GM23338 (cell line): ENCODE data around the gene CHMP4B. TPM values are rescaled to one million over a fixed set of nuclear protein-coding genes. Genes with fewer than 3 reads are reported as not detected.

Experiments used
- ATAC-seq: fragments of 200-7000 bp; cut with Tn5 transposase; 3 replicates; pipeline ENCODE4 v1.9.1; 2020
- DNase-seq: peaks from one replicate; pipeline ENCODE4 v3.0.0-alpha.2; 2015; ENCODE audit warnings: low spot score
- H2AFZ ChIP-seq: fragments of 200-600 bp; sonication (generic); 2 replicates; pipeline ENCODE4 v1.8.0; 2016; ENCODE audit warnings: antibody characterized with exemption, mild to moderate bottlenecking, moderate library complexity
- H3F3A ChIP-seq: fragments of 200-600 bp; sonication (generic); replicated peaks from 2 replicates; pipeline ENCODE4 v1.8.0; 2017; ENCODE audit warnings: antibody characterized with exemption, mixed run types, low read depth
- H3K27ac ChIP-seq: fragments of 200-600 bp; sonication (generic); 2 replicates; pipeline ENCODE4 v1.6.1; 2016; ENCODE audit warnings: low read depth
- H3K27me3 ChIP-seq: fragments of 200-600 bp; sonication (generic); 2 replicates; pipeline ENCODE4 v1.8.0; 2016; ENCODE audit warnings: mild to moderate bottlenecking, mixed run types, moderate library complexity; ENCODE audit not compliant: insufficient read depth
- H3K36me3 ChIP-seq: fragments of 200-600 bp; sonication (generic); 2 replicates; pipeline ENCODE4 v1.8.0; 2016; ENCODE audit warnings: mild to moderate bottlenecking; ENCODE audit not compliant: insufficient read depth
- H3K4me1 ChIP-seq: fragments of 200-600 bp; sonication (generic); 2 replicates; pipeline ENCODE4 v1.8.0; 2016; ENCODE audit warnings: mild to moderate bottlenecking, moderate library complexity; ENCODE audit not compliant: insufficient read depth
- H3K4me2 ChIP-seq: fragments of 200-600 bp; sonication (generic); 2 replicates; pipeline ENCODE4 v1.7.1; 2017; ENCODE audit warnings: mixed run types
- H3K4me3 ChIP-seq: fragments of 200-600 bp; sonication (generic); 2 replicates; pipeline ENCODE4 v1.6.1; 2016; ENCODE audit warnings: mixed run types
- H3K79me2 ChIP-seq: fragments of 200-600 bp; sonication (generic); replicated peaks from 2 replicates; pipeline ENCODE4 v1.8.0; 2017; ENCODE audit warnings: mild to moderate bottlenecking; ENCODE audit not compliant: insufficient read depth
- H3K9me2 ChIP-seq: fragments of 200-600 bp; sonication (generic); 2 replicates; pipeline ENCODE4 v1.8.0; 2017; ENCODE audit not compliant: insufficient read depth
- H4K20me1 ChIP-seq: fragments of 200-600 bp; sonication (generic); replicated peaks from 2 replicates; pipeline ENCODE4 v1.8.0; 2017; ENCODE audit warnings: mild to moderate bottlenecking; ENCODE audit not compliant: insufficient read depth
- H3K27ac Mint-ChIP-seq: 2 replicates; pipeline ENCODE4 v1.8.0; 2020; ENCODE audit warnings: inconsistent platforms, mild to moderate bottlenecking, moderate library complexity, mixed read lengths
- H3K27me3 Mint-ChIP-seq: 3 replicates; pipeline ENCODE4 v1.8.0; 2022; ENCODE audit warnings: low read depth, mild to moderate bottlenecking, moderate library complexity, mixed read lengths, inconsistent platforms; ENCODE audit not compliant: insufficient read depth, poor library complexity
- H3K36me3 Mint-ChIP-seq: 3 replicates; pipeline ENCODE4 v1.8.0; 2021; ENCODE audit warnings: low read depth, mild to moderate bottlenecking, inconsistent platforms, moderate library complexity, mixed read lengths
- H3K4me1 Mint-ChIP-seq: 3 replicates; pipeline ENCODE4 v1.8.0; 2020; ENCODE audit warnings: mild to moderate bottlenecking, inconsistent platforms, mixed read lengths
- H3K4me3 Mint-ChIP-seq: 3 replicates; pipeline ENCODE4 v1.8.0; 2021; ENCODE audit warnings: moderate library complexity, mild to moderate bottlenecking, inconsistent platforms, mixed read lengths
- H3K9me3 Mint-ChIP-seq: 3 replicates; pipeline ENCODE4 v1.8.0; 2020; ENCODE audit warnings: moderate library complexity, mild to moderate bottlenecking, inconsistent platforms, mixed read lengths
- CTCF ChIP-seq, 2 experiments: fragments of 200-600 bp in 1 of 2; sonication (generic) in 1 of 2; conservative IDR thresholded peaks; 2 replicates each; pipeline versions ENCODE4 v1.5.1 to v1.6.1; 2016 to 2017; ENCODE audit warnings: antibody characterized with exemption in 2 of 2, low read depth in 2 of 2, mild to moderate bottlenecking in 2 of 2, moderate library complexity in 1 of 2
- ETS1 ChIP-seq: IDR thresholded peaks from 2 replicates; pipeline ENCODE4 v1.6.1; 2016; ENCODE audit warnings: antibody characterized with exemption
- EZH2 ChIP-seq: fragments of 200-600 bp; sonication (generic); IDR thresholded peaks from one replicate; pipeline ENCODE4 v1.8.0; 2017; ENCODE audit warnings: antibody characterized with exemption, mild to moderate bottlenecking, low read depth; ENCODE audit not compliant: unreplicated experiment
- EZH2phosphoT487 ChIP-seq: fragments of 200-600 bp; sonication (generic); IDR thresholded peaks from one replicate; pipeline ENCODE4 v1.8.1; 2018; ENCODE audit warnings: antibody characterized with exemption; ENCODE audit not compliant: unreplicated experiment
- JUNB ChIP-seq: IDR thresholded peaks from one replicate; pipeline ENCODE4 v1.6.1; 2016; ENCODE audit warnings: antibody characterized with exemption; ENCODE audit not compliant: unreplicated experiment
- NANOG ChIP-seq: IDR thresholded peaks from 2 replicates; pipeline ENCODE4 v1.6.1; 2016; ENCODE audit warnings: antibody characterized with exemption, borderline replicate concordance
- POLR2AphosphoS5 ChIP-seq: IDR thresholded peaks from 2 replicates; pipeline ENCODE4 v1.6.1; 2016; ENCODE audit warnings: antibody characterized with exemption, low read depth
- STAT1 ChIP-seq: IDR thresholded peaks from one replicate; pipeline ENCODE4 v1.6.1; 2016; ENCODE audit warnings: antibody characterized with exemption; ENCODE audit not compliant: unreplicated experiment
- ZNF114 ChIP-seq: fragments of 250-450 bp; sonication (Bioruptor Pico); IDR thresholded peaks from 2 replicates; pipeline ENCODE4 v1.5.0; 2020; ENCODE audit warnings: mild to moderate bottlenecking, moderate library complexity
- ZNF462 ChIP-seq: fragments of 250-450 bp; sonication (Bioruptor Pico); IDR thresholded peaks from 2 replicates; pipeline ENCODE4 v1.5.0; 2020; ENCODE audit warnings: mild to moderate bottlenecking, moderate library complexity
- polyA plus RNA-seq: library from polyadenylated mRNA; unstranded; fragments of >200 nt; fragmentation: Nextera tagmentation; extraction: Ambion mirVana; gene quantifications from 2 replicates; pipeline ENCODE4 v1.2.1, GENCODE V29; 2016
- total RNA-seq: library from RNA; depleted of rRNA; stranded (reverse); fragments of >200 nt; shearing (Covaris generic); gene quantifications from 2 replicates; pipeline ENCODE4 v1.2.3, GENCODE V29; 2014

The CHMP4B gene
- total and polyA plus RNA-seq, 2 experiments from 2014 or later, result 14.5 to 49.3 TPM

DNA sequence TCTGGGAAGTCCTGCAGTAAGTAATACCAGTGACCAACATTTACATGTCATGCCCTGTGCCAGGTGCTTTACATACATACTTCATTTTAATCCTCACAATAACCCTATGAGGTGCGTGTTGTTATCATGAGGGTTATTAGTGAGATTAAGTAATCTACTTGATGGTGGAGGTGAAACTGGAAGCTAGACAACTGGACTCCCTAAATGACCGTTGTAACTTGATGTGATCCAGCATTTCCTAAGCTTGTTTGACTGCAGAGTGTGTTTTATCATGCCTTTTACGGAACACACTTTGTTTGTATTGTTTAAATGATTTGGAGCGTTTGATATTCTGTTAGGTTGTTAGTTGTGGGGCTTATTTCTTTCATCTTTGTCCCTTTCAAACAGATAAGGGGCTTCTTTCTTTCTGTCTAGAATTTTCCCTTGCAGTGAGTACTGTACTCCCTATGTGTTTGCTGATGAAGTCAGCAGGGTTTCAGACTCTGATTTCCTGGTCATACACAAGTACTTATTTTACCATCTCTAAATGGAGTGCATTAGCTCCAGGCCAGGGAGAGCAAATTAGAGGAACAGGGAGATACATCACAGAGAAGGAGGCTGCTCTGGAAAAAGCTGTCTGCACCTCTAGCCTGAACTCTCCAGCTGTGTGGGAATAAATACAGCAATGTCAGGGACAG, 29.7 kb downstream of the CHMP4B start (continued):
- TF ChIP-seq ZNF462 (CRISPR knock-in tag) (no peak), ZNF114 (no peak), ETS1 (no peak), EZH2 (no peak), STAT1 (no peak), JUNB (no peak)

DNA sequence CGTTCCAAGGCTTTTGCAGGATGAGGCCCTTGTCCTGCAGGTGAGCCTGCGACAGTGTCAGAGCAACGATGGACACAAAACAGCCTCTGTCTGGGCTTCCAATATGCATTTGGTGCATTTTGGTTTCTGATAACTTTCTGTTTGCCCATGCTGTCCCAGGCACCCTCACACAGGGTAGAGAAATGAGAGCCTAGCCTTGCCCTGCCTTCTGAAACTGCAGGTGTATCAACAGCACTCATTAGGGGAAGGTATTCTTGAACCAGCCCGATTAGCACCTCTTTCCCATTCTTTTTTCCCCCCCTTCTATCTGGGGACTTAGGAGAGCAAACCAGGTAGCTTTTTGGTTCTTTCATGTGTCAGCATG, 30.3 kb downstream of the CHMP4B start:
- ATAC-seq, result no peak
- Mint-ChIP-seq H3K27ac (no peak overlapping the region), H3K4me1 (peaks cover 66% of the 10 kb centered on the region), H3K4me3 (no peak overlapping the region), H3K9me3 (no peaks in the 10 kb centered on the region), H3K27me3 (peaks cover 4% of the 10 kb centered on the region), H3K36me3 (no peaks in the 10 kb centered on the region)
- Histone ChIP-seq H2AFZ (no peak overlapping the region), H3K4me1 (peaks cover 42% of the 10 kb centered on the region), H3K27ac (no peak overlapping the region), H3K4me2 (no peak overlapping the region), H3K79me2 (peaks cover 97% of the 10 kb centered on the region), H4K20me1 (peaks cover 28% of the 10 kb centered on the region), H3K36me3 (no peaks in the 10 kb centered on the region), H3K9me2 (no peaks in the 10 kb centered on the region), H3K4me3 (no peak overlapping the region), H3K27me3 (no peaks in the 10 kb centered on the region), H3F3A (no peaks in the 10 kb centered on the region)
- DNase-seq, result no peak
- TF ChIP-seq JUNB (no peak), CTCF (conservative IDR thresholded peaks at IDR 0.05; ENCODE audit: low read depth in 2 of 2) (no peak), STAT1 (no peak), POLR2AphosphoS5 (no peak), ETS1 (no peak), ZNF114 (no peak), EZH2 (no peak), NANOG (no peak), EZH2phosphoT487 (no peak)
